Calu3 (cell line): ENCODE results near the gene CPHXL2. TPM values are rescaled to one million over a fixed set of nuclear protein-coding genes. Genes with fewer than 3 reads are reported as not detected.

Experiments used
- BruUV-seq: library from RNA; stranded (reverse); fragments of 400-500 nt; replicated peaks from 2 replicates; lab custom pipeline; 2021; lab: Mats Ljungman, UMichigan
- CTCF ChIA-PET: fragments of 300-600 bp; sonication (Branson Sonifier 250); formaldehyde crosslinking; loops from one replicate; lab custom pipeline; 2022; ENCODE audit warnings: antibody characterized with exemption; lab: Charles Lee
- DNase-seq: peaks from one replicate; pipeline ENCODE4 v3.0.0; 2022
- H3K27ac Mint-ChIP-seq: one replicate; pipeline ENCODE4 v1.8.0; 2022; ENCODE audit warnings: mixed read lengths; ENCODE audit not compliant: unreplicated experiment
- H3K27me3 Mint-ChIP-seq: one replicate; pipeline ENCODE4 v1.8.0; 2022; ENCODE audit warnings: mixed read lengths; ENCODE audit not compliant: unreplicated experiment
- H3K36me3 Mint-ChIP-seq: one replicate; pipeline ENCODE4 v1.8.0; 2022; ENCODE audit warnings: mild to moderate bottlenecking, moderate library complexity, mixed read lengths; ENCODE audit not compliant: insufficient read depth, unreplicated experiment
- H3K4me1 Mint-ChIP-seq: one replicate; pipeline ENCODE4 v1.8.0; 2022; ENCODE audit warnings: mild to moderate bottlenecking, low read depth, mixed read lengths; ENCODE audit not compliant: unreplicated experiment
- H3K4me3 Mint-ChIP-seq: one replicate; pipeline ENCODE4 v1.8.0; 2022; ENCODE audit warnings: mild to moderate bottlenecking, low read depth, moderate library complexity, mixed read lengths; ENCODE audit not compliant: unreplicated experiment
- H3K9me3 Mint-ChIP-seq: one replicate; pipeline ENCODE4 v1.8.0; 2022; ENCODE audit warnings: low read depth, mixed read lengths; ENCODE audit not compliant: unreplicated experiment
- CTCF ChIP-seq: fragments of 200-600 bp; IDR thresholded peaks from one replicate; pipeline ENCODE4 v1.8.0; 2022; ENCODE audit warnings: antibody characterized with exemption; ENCODE audit not compliant: unreplicated experiment
- intact Hi-C: fragments of 100-400 bp; cut with micrococcal nuclease; formaldehyde crosslinking; loops from one replicate; pipeline ENCODE4 v1.10.0; 2022; ENCODE audit not compliant: unreplicated experiment
- total RNA-seq: library from RNA; stranded (reverse); gene quantifications from 2 replicates; pipeline ENCODE4 v1.2.3, GENCODE V29; 2022

The CPHXL2 gene
- total RNA-seq, 1 experiment from 2014 or later, result not detected

- Mint-ChIP-seq H3K27me3 (no peaks in the 10 kb centered on the region), H3K4me3 (no peak overlapping the region), H3K27ac (no peak overlapping the region), H3K36me3 (no peaks in the 10 kb centered on the region), H3K4me1 (no peaks in the 10 kb centered on the region), H3K9me3 (no peaks in the 10 kb centered on the region)
- no TSS peak for BruUV-seq
- DNase-seq, result no peak
- CTCF ChIA-PET, result interaction anchor here (0.5 kb wide), 1 partner anchor 36 kb away, joined by 6 read pairs; no protein-coding TSS in a partner anchor
- no peak for TF ChIP-seq CTCF
- intact Hi-C loops, result no loop called here
These were observed 20.8 kb upstream of the CPHXL2 start for GRCh38 chr16:75697571-75697970.

- no peak overlapping the region for H3K4me3 Mint-ChIP-seq
- CTCF ChIA-PET, result no interaction called here
- DNase-seq, result no peak
- peak; percentile 15 for TF ChIP-seq CTCF
- no TSS peak for BruUV-seq
- no peaks in the 10 kb centered on the region for H3K27me3 Mint-ChIP-seq
- H3K36me3 Mint-ChIP-seq, result no peaks in the 10 kb centered on the region
- no peaks in the 10 kb centered on the region for H3K9me3 Mint-ChIP-seq
- intact Hi-C loops, result no loop called here
- H3K27ac Mint-ChIP-seq, result no peak overlapping the region
- no peaks in the 10 kb centered on the region for H3K4me1 Mint-ChIP-seq
These were observed 18.9 kb upstream of the CPHXL2 start for GRCh38 chr16:75695708-75696107.

GRCh38 chr16:75687361-75687760 is 10.6 kb upstream of the CPHXL2 start:
- intact Hi-C loops, result no loop called here
- CTCF ChIA-PET, result no interaction called here
- no peak for TF ChIP-seq CTCF
- H3K36me3 Mint-ChIP-seq, result no peaks in the 10 kb centered on the region
- no peak overlapping the region for H3K27ac Mint-ChIP-seq
- peaks cover 13% of the 10 kb centered on the region for H3K9me3 Mint-ChIP-seq
- BruUV-seq, result no TSS peak
- no peaks in the 10 kb centered on the region for H3K4me1 Mint-ChIP-seq
- DNase-seq, result no peak
- no peaks in the 10 kb centered on the region for H3K27me3 Mint-ChIP-seq
- H3K4me3 Mint-ChIP-seq, result no peak overlapping the region

GRCh38 chr16:75682308-75682707 is 5.5 kb upstream of the CPHXL2 start:
- BruUV-seq, result no TSS peak
- no peak overlapping the region for H3K27ac Mint-ChIP-seq
- H3K9me3 Mint-ChIP-seq, result peaks cover 13% of the 10 kb centered on the region
- no peak for TF ChIP-seq CTCF
- H3K4me1 Mint-ChIP-seq, result no peaks in the 10 kb centered on the region
- intact Hi-C loops, result no loop called here
- no peak for DNase-seq
- no peak overlapping the region for H3K4me3 Mint-ChIP-seq
- H3K27me3 Mint-ChIP-seq, result no peaks in the 10 kb centered on the region
- H3K36me3 Mint-ChIP-seq, result no peaks in the 10 kb centered on the region
- CTCF ChIA-PET, result no interaction called here
